ENCODE measurements around the gene KIF17. TPM values are rescaled to one million over a fixed set of nuclear protein-coding genes. Genes with fewer than 3 reads are reported as not detected.

The KIF17 gene
- polyA plus RNA-seq, 1 of the 3 experiments (the other 2 are of a cell fraction): 4.3 TPM

DNA sequence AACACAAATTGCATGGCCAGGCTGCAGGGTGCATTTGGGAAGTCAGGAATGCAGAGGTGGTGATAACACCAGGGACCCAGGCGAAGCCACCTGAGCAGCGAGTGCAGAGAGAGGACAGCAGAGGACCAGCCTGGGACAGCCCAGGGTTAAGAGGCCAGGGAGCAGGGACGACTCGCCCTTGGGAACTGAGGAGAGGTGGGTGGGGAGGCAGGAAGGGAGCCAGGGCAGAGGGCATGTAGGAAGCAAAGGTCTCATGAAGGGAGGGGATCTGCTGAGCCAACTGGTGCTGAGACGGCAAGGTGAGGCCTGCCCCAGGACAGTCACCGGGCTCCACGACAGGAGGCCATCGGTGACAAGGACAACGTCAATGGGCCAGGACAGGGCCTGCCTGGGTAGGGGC is 16.4 kb downstream of the KIF17 start:
- Histone ChIP-seq H3K9me3 (no peaks in the 10 kb centered on the region), H3K9me2 (no peaks in the 10 kb centered on the region), H3K27ac (ENCODE audit: low read depth in 2 of 2, low read length in 1 of 2) (no peak overlapping the region), H2AFZ (ENCODE audit: low read depth) (no peak overlapping the region), H3K27me3 (ENCODE audit: insufficient read depth) (no peaks in the 10 kb centered on the region), H3K79me2 (ENCODE audit: insufficient read depth) (no peaks in the 10 kb centered on the region), H3K36me3 (replicated peaks in 1 of 2; ENCODE audit: control insufficient read depth in 1 of 2, insufficient read depth in 2 of 2, low read length in 1 of 2) (no peaks in the 10 kb centered on the region), H4K20me1 (ENCODE audit: insufficient read depth) (no peaks in the 10 kb centered on the region), H3F3A (replicated peaks; ENCODE audit: insufficient read depth) (peaks cover 8% of the 10 kb centered on the region), H3K4me3 (ENCODE audit: low read depth in 2 of 2, low read length in 1 of 2) (no peak overlapping the region), H3K9ac (no peak overlapping the region), H3K4me2 (no peak overlapping the region), H3K4me1 (ENCODE audit: control insufficient read depth in 1 of 2, insufficient read depth in 2 of 2, low read depth in 1 of 2, low read length in 1 of 2) (peaks cover 3 to 21% of the 10 kb centered on the region in 2 experiments; a peak in 3 of 4 replicates)
- POLR2A ChIA-PET: interaction anchor here (1.0 kb wide), 1 partner anchor 149 kb away, joined by 3 read pairs; the partner anchor contains the start of gene FAM43B
- no peak for TF ChIP-seq TAF1 (IDR thresholded peaks at IDR 0.05; ENCODE audit: borderline replicate concordance, low read depth, low read length)
- TF ChIP-seq, protein P1, sequence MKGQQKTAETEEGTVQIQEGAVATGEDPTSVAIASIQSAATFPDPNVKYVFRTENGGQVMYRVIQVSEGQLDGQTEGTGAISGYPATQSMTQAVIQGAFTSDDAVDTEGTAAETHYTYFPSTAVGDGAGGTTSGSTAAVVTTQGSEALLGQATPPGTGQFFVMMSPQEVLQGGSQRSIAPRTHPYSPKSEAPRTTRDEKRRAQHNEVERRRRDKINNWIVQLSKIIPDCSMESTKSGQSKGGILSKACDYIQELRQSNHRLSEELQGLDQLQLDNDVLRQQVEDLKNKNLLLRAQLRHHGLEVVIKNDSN (IDR thresholded peaks at IDR 0.05; ENCODE audit: borderline replicate concordance, low read depth): no peak
- no peak for TF ChIP-seq NFIC (IDR thresholded peaks at IDR 0.05; ENCODE audit: borderline replicate concordance)
- TF ChIP-seq, protein P2, sequence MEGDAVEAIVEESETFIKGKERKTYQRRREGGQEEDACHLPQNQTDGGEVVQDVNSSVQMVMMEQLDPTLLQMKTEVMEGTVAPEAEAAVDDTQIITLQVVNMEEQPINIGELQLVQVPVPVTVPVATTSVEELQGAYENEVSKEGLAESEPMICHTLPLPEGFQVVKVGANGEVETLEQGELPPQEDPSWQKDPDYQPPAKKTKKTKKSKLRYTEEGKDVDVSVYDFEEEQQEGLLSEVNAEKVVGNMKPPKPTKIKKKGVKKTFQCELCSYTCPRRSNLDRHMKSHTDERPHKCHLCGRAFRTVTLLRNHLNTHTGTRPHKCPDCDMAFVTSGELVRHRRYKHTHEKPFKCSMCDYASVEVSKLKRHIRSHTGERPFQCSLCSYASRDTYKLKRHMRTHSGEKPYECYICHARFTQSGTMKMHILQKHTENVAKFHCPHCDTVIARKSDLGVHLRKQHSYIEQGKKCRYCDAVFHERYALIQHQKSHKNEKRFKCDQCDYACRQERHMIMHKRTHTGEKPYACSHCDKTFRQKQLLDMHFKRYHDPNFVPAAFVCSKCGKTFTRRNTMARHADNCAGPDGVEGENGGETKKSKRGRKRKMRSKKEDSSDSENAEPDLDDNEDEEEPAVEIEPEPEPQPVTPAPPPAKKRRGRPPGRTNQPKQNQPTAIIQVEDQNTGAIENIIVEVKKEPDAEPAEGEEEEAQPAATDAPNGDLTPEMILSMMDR (IDR thresholded peaks at IDR 0.05): no peak
- no peak for TF ChIP-seq RAD21 (IDR thresholded peaks at IDR 0.05; ENCODE audit: low read length)
- TF ChIP-seq RXRA (IDR thresholded peaks at IDR 0.05; ENCODE audit: borderline replicate concordance, low read depth): no peak
- no peak for TF ChIP-seq EZH2phosphoT487 (IDR thresholded peaks at IDR 0.05; ENCODE audit: borderline replicate concordance, low read depth)
- CTCF ChIA-PET: interaction anchor here (1.1 to 2.0 kb wide), 3 partner anchors 26 to 494 kb away, joined by 3 to 8 read pairs (median 5); no protein-coding TSS in a partner anchor
- no peak for DNase-seq
- WGBS (ENCODE audit: low lambda C conversion rate): 94% methylated on average over 9 of the region's 9 CpGs

DNA sequence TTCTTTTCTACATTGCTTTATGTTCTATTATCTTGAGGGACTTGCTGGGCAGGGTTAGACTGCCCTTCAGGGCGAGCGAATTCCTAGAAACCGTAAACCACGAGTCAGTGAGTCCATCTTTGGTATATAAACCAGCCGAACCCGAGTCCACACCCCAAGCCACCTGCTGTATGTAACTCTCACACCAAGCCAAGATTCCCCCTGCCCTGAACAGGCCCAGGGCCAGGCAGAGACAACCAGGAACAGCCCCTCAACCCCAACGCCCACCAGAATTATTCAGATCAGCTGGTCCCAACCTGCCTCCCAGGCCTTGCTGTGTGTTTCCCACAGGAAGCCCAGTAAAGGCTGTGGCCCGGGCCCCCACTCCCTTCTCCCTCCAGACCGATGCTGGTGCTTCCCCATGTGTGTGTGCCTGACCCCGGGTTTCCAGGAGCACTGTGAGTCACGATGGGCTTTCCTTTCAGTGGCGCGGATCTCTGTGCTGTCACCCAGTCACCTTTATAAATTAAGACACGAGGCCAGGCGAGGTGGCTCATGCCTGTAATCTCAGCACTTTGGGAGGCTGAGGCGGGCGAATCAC is 17.1 kb downstream of the KIF17 start:
- DNase-seq: no peak
- H4K20me1 ChIP-seq (ENCODE audit: insufficient read depth): no peaks in the 10 kb centered on the region
- H3K4me1 ChIP-seq (ENCODE audit: control insufficient read depth in 1 of 2, insufficient read depth in 2 of 2, low read depth in 1 of 2, low read length in 1 of 2): peaks cover 3 to 21% of the 10 kb centered on the region in 2 experiments; a peak in 3 of 4 replicates
- H3K4me3 ChIP-seq (ENCODE audit: low read depth in 2 of 2, low read length in 1 of 2): no peak overlapping the region
- ChIA-PET CTCF (no interaction called here), POLR2A (no interaction called here)
- TF ChIP-seq GATA2 (CRISPR knock-in tag; IDR thresholded peaks at IDR 0.05) (no peak), GABPA (IDR thresholded peaks at IDR 0.05; ENCODE audit: low read depth) (no peak), TCF12 (IDR thresholded peaks at IDR 0.05) (no peak), RFX5 (IDR thresholded peaks at IDR 0.05; ENCODE audit: low read length) (no peak), FOSL2 (IDR thresholded peaks at IDR 0.05; ENCODE audit: borderline replicate concordance, low read depth) (no peak), SMC3 (IDR thresholded peaks at IDR 0.05; ENCODE audit: low read depth, low read length) (no peak), CHD2 (IDR thresholded peaks at IDR 0.05; ENCODE audit: low read length, partially characterized antibody) (no peak), RCOR1 (IDR thresholded peaks at IDR 0.05; ENCODE audit: low read length) (no peak), TAF1 (IDR thresholded peaks at IDR 0.05; ENCODE audit: borderline replicate concordance, low read depth, low read length) (no peak), JUND (IDR thresholded peaks at IDR 0.05) (no peak), FOXJ3 (CRISPR knock-in tag; IDR thresholded peaks at IDR 0.05) (no peak), RXRA (IDR thresholded peaks at IDR 0.05; ENCODE audit: borderline replicate concordance, low read depth) (no peak), POLR2AphosphoS5 (IDR thresholded peaks at IDR 0.05; ENCODE audit: low read depth, low read length) (no peak), EP300 (IDR thresholded peaks at IDR 0.05; ENCODE audit: borderline replicate concordance in 1 of 2, low read depth in 1 of 2, low read length in 1 of 2) (no peak), TEAD4 (IDR thresholded peaks at IDR 0.05; ENCODE audit: borderline replicate concordance, insufficient read depth) (no peak), SIN3A (IDR thresholded peaks at IDR 0.05; ENCODE audit: borderline replicate concordance, low read depth, low read length) (no peak), MEF2A (IDR thresholded peaks at IDR 0.05; ENCODE audit: borderline replicate concordance, low read depth) (no peak), MXI1 (IDR thresholded peaks at IDR 0.05; ENCODE audit: low read depth, low read length) (no peak)
- TF ChIP-seq, protein P3, sequence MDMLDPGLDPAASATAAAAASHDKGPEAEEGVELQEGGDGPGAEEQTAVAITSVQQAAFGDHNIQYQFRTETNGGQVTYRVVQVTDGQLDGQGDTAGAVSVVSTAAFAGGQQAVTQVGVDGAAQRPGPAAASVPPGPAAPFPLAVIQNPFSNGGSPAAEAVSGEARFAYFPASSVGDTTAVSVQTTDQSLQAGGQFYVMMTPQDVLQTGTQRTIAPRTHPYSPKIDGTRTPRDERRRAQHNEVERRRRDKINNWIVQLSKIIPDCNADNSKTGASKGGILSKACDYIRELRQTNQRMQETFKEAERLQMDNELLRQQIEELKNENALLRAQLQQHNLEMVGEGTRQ (IDR thresholded peaks at IDR 0.05; ENCODE audit: borderline replicate concordance, low read depth, low read length): no peak
- TF ChIP-seq, protein P1 (IDR thresholded peaks at IDR 0.05; ENCODE audit: borderline replicate concordance, low read depth): no peak
- no peaks in the 10 kb centered on the region for H3K36me3 ChIP-seq (replicated peaks in 1 of 2; ENCODE audit: control insufficient read depth in 1 of 2, insufficient read depth in 2 of 2, low read length in 1 of 2)
- H3K27me3 ChIP-seq (ENCODE audit: insufficient read depth): no peaks in the 10 kb centered on the region
- no peaks in the 10 kb centered on the region for H3K9me3 ChIP-seq
- no peaks in the 10 kb centered on the region for H3K9me2 ChIP-seq
- no peak overlapping the region for H3K9ac ChIP-seq
- peaks cover 9% of the 10 kb centered on the region for H3F3A ChIP-seq (replicated peaks; ENCODE audit: insufficient read depth)
- H3K79me2 ChIP-seq (ENCODE audit: insufficient read depth): no peaks in the 10 kb centered on the region
- no peak overlapping the region for H3K27ac ChIP-seq (ENCODE audit: low read depth in 2 of 2, low read length in 1 of 2)
- H3K4me2 ChIP-seq: no peak overlapping the region
- H2AFZ ChIP-seq (ENCODE audit: low read depth): no peak overlapping the region
- WGBS (ENCODE audit: low lambda C conversion rate): 94% methylated on average over 13 of the region's 17 CpGs

Data from SK-N-SH (cell line).